OCI-LY1 (cell line): ENCODE data around the gene OR8G1.

ENCODE experiments used
- H2AFZ ChIP-seq: fragments of 200-600 bp; sonication (generic), shearing (Covaris generic); 2 replicates; pipeline ENCODE4 v1.6.0; 2014; ENCODE audit warnings: antibody characterized with exemption, mild to moderate bottlenecking, low read length
- H3F3A ChIP-seq: fragments of 200-600 bp; sonication (generic), shearing (Covaris generic); 2 replicates; pipeline ENCODE4 v1.6.0; 2014; ENCODE audit warnings: mild to moderate bottlenecking, antibody characterized with exemption, low read length, moderate library complexity; ENCODE audit not compliant: insufficient read depth
- H3K27ac ChIP-seq: fragments of 200-600 bp; sonication (generic); 2 replicates; pipeline ENCODE4 v1.5.1; 2014; ENCODE audit warnings: low read length, mixed run types, mild to moderate bottlenecking, low read depth; ENCODE audit not compliant: poor library complexity, severe bottlenecking
- H3K27me3 ChIP-seq: fragments of 200-600 bp; sonication (generic); 2 replicates; pipeline ENCODE4 v1.6.0; 2014; ENCODE audit warnings: antibody characterized with exemption, mild to moderate bottlenecking, low read length, moderate library complexity; ENCODE audit not compliant: insufficient read depth
- H3K36me3 ChIP-seq: fragments of 200-600 bp; sonication (generic); 2 replicates; pipeline ENCODE4 v1.6.1; 2014; ENCODE audit warnings: mild to moderate bottlenecking, antibody characterized with exemption, low read length, moderate library complexity, mixed read lengths; ENCODE audit not compliant: insufficient read depth
- H3K4me1 ChIP-seq: fragments of 200-600 bp; sonication (generic); 2 replicates; pipeline ENCODE4 v1.5.1; 2014; ENCODE audit warnings: mild to moderate bottlenecking, low read length, moderate library complexity; ENCODE audit not compliant: insufficient read depth, severe bottlenecking
- H3K4me2 ChIP-seq: fragments of 200-600 bp; sonication (generic), shearing (Covaris generic); 2 replicates; pipeline ENCODE4 v1.6.1; 2014; ENCODE audit warnings: low read length
- H3K4me3 ChIP-seq: fragments of 200-600 bp; sonication (generic); 2 replicates; pipeline ENCODE4 v1.5.1; 2014; ENCODE audit warnings: low read length, low read depth, mild to moderate bottlenecking, mixed read lengths; ENCODE audit not compliant: poor library complexity, severe bottlenecking
- H3K79me2 ChIP-seq: fragments of 200-600 bp; shearing (Covaris generic); 2 replicates; pipeline ENCODE4 v1.6.1; 2016; ENCODE audit warnings: mixed run types, low read length, mixed read lengths; ENCODE audit not compliant: insufficient read depth
- H3K9ac ChIP-seq: fragments of 200-600 bp; sonication (generic), shearing (Covaris generic); 2 replicates; pipeline ENCODE4 v1.6.1; 2014; ENCODE audit warnings: mild to moderate bottlenecking, low read length, mixed read lengths
- H3K9me2 ChIP-seq: fragments of 200-600 bp; sonication (generic), shearing (Covaris generic); 2 replicates; pipeline ENCODE4 v1.6.1; 2014; ENCODE audit warnings: low read depth, mild to moderate bottlenecking, low read length, mixed read lengths
- H3K9me3 ChIP-seq: fragments of 200-600 bp; shearing (Covaris generic); 2 replicates; pipeline ENCODE4 v1.6.1; 2014; ENCODE audit warnings: low read length, mixed read lengths
- H4K20me1 ChIP-seq: fragments of 200-600 bp; sonication (generic), shearing (Covaris generic); 2 replicates; pipeline ENCODE4 v1.6.0; 2016; ENCODE audit warnings: mild to moderate bottlenecking, low read length; ENCODE audit not compliant: insufficient read depth
- EZH2 ChIP-seq: fragments of 200-600 bp; sonication (generic), shearing (Covaris generic); IDR thresholded peaks from 2 replicates; pipeline ENCODE4 v1.8.0; 2017; ENCODE audit warnings: borderline replicate concordance, mixed run types, mild to moderate bottlenecking, antibody characterized with exemption, low read length, moderate library complexity, mixed read lengths
- TF ChIP-seq, protein P1 (sequence below): fragments of 200-600 bp; sonication (generic), shearing (Covaris generic); IDR thresholded peaks from 2 replicates; pipeline ENCODE4 v1.5.1; 2017; ENCODE audit warnings: mild to moderate bottlenecking, antibody characterized with exemption, low read length, moderate library complexity, mixed read lengths

Gene OR8G1

DNA sequence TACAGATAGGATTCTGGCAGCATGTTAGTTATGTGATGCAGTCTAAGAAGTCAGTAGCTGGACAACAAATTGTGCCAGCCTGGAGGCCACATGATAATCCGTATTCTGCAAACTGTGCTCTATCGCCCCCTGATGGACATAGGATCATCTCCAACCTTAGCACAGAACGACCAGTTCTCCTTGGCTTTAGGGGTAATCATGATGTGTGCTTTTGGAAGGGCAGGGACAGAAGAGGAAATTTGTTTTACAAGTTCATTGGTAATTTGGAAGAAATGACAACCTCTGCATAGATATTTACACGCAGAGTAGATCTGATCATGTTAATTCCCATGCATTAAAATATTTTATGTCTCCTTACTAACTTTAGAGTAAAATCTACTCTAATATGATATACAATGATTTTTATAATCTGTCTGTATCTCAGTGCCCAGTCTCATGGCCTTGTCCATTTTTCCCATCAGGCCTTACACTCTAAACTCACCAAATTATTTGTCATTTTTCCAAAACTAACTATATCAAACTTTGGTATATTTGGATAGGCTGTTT, 45.6 kb upstream of the OR8G1 start:
- no peak overlapping the region for H2AFZ ChIP-seq
- H3K36me3 ChIP-seq: no peaks in the 10 kb centered on the region
- no peak overlapping the region for H3K9ac ChIP-seq
- no peak overlapping the region for H3K27ac ChIP-seq
- TF ChIP-seq EZH2: no peak
- TF ChIP-seq, protein P1, sequence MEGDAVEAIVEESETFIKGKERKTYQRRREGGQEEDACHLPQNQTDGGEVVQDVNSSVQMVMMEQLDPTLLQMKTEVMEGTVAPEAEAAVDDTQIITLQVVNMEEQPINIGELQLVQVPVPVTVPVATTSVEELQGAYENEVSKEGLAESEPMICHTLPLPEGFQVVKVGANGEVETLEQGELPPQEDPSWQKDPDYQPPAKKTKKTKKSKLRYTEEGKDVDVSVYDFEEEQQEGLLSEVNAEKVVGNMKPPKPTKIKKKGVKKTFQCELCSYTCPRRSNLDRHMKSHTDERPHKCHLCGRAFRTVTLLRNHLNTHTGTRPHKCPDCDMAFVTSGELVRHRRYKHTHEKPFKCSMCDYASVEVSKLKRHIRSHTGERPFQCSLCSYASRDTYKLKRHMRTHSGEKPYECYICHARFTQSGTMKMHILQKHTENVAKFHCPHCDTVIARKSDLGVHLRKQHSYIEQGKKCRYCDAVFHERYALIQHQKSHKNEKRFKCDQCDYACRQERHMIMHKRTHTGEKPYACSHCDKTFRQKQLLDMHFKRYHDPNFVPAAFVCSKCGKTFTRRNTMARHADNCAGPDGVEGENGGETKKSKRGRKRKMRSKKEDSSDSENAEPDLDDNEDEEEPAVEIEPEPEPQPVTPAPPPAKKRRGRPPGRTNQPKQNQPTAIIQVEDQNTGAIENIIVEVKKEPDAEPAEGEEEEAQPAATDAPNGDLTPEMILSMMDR: peak; percentile 65
- no peaks in the 10 kb centered on the region for H3K79me2 ChIP-seq
- no peaks in the 10 kb centered on the region for H4K20me1 ChIP-seq
- no peaks in the 10 kb centered on the region for H3K9me3 ChIP-seq
- no peaks in the 10 kb centered on the region for H3K27me3 ChIP-seq
- no peaks in the 10 kb centered on the region for H3K9me2 ChIP-seq
- H3K4me1 ChIP-seq: no peaks in the 10 kb centered on the region
- H3F3A ChIP-seq: no peaks in the 10 kb centered on the region
- no peak overlapping the region for H3K4me3 ChIP-seq
- no peak overlapping the region for H3K4me2 ChIP-seq

DNA sequence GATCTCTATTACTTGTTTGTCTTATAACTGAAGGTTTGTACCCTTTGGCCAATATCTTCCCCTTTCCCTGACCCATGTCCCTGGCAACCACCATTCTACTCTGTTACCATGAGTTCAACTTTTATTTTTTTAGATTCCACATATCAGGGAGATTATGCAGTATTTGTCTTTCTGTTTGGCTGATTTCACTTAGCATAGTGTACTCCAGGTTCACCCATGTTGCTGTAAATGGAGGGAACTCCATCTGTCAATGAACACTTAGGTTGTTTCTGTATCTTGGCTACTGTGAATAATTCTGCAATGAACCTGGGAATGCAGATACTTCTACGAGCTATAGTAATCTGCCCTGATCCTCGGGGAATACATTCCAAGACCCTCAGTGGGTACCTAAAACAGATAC, 42.9 kb upstream of the OR8G1 start:
- no peak overlapping the region for H3K4me3 ChIP-seq
- H3F3A ChIP-seq: no peaks in the 10 kb centered on the region
- no peaks in the 10 kb centered on the region for H3K27me3 ChIP-seq
- no peak overlapping the region for H3K27ac ChIP-seq
- no peak overlapping the region for H3K4me2 ChIP-seq
- no peaks in the 10 kb centered on the region for H3K36me3 ChIP-seq
- H3K9ac ChIP-seq: no peak overlapping the region
- no peaks in the 10 kb centered on the region for H3K9me3 ChIP-seq
- no peaks in the 10 kb centered on the region for H3K79me2 ChIP-seq
- H4K20me1 ChIP-seq: no peaks in the 10 kb centered on the region
- H3K9me2 ChIP-seq: no peaks in the 10 kb centered on the region
- TF ChIP-seq, protein P1: no peak
- TF ChIP-seq EZH2: no peak
- no peak overlapping the region for H2AFZ ChIP-seq
- no peaks in the 10 kb centered on the region for H3K4me1 ChIP-seq

DNA sequence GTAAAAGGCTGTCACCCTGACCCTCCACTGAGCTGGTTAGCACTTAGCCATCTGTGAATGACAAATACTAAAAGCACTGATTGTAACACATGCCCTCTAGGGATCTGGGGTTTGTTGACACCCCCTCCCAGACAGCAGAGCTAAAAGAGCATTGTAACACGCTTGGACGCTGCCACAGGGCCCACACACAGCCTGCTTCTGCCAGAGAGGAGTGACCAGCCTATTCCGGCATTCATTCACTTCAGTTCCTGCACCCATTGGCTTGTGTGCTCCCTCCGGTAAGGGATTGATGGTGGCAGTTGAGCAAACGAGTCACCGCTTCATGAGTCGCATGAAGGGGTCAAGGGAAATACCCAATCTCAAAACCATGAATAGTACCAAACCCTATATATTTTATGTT, 42.0 kb upstream of the OR8G1 start:
- H3K9ac ChIP-seq: no peak overlapping the region
- H2AFZ ChIP-seq: no peak overlapping the region
- H3K36me3 ChIP-seq: no peaks in the 10 kb centered on the region
- no peak overlapping the region for H3K4me3 ChIP-seq
- no peak overlapping the region for H3K27ac ChIP-seq
- TF ChIP-seq EZH2: no peak
- TF ChIP-seq, protein P1: no peak
- no peaks in the 10 kb centered on the region for H3K9me2 ChIP-seq
- H4K20me1 ChIP-seq: no peaks in the 10 kb centered on the region
- no peaks in the 10 kb centered on the region for H3K9me3 ChIP-seq
- H3F3A ChIP-seq: no peaks in the 10 kb centered on the region
- no peak overlapping the region for H3K4me2 ChIP-seq
- H3K4me1 ChIP-seq: no peaks in the 10 kb centered on the region
- H3K27me3 ChIP-seq: no peaks in the 10 kb centered on the region
- H3K79me2 ChIP-seq: no peaks in the 10 kb centered on the region
